WTC11 (cell line): ENCODE data around the gene NTNG2. TPM values are rescaled to one million over a fixed set of nuclear protein-coding genes. Genes with fewer than 3 reads are reported as not detected.

Experiments used
- ATAC-seq: fragments of 200-7000 bp; cut with Tn5 transposase; 2 replicates; pipeline ENCODE4 v1.10.0; 2021; ENCODE audit warnings: mild to moderate bottlenecking, moderate library complexity
- CTCF ChIA-PET: fragments of 300-600 bp; sonication (Branson Sonifier 250); formaldehyde crosslinking; loops from one replicate; lab custom pipeline; 2021; ENCODE audit warnings: antibody characterized with exemption; lab: Charles Lee
- POLR2A ChIA-PET: fragments of 350-600 bp; sonication (Branson Sonifier 250); formaldehyde crosslinking; loops from one replicate; lab custom pipeline; 2021; ENCODE audit warnings: antibody characterized with exemption; lab: Charles Lee
- DNase-seq: peaks from one replicate; pipeline ENCODE4 v3.0.0; 2021; ENCODE audit warnings: low spot score
- H3K27ac Mint-ChIP-seq: 2 replicates; pipeline ENCODE4 v1.8.0; 2021; ENCODE audit warnings: mixed read lengths
- H3K27me3 Mint-ChIP-seq: 2 replicates; pipeline ENCODE4 v1.8.0; 2021; ENCODE audit warnings: low read depth, mild to moderate bottlenecking, moderate library complexity, mixed read lengths
- H3K36me3 Mint-ChIP-seq: 2 replicates; pipeline ENCODE4 v1.8.0; 2021; ENCODE audit warnings: mixed read lengths
- H3K4me1 Mint-ChIP-seq: 2 replicates; pipeline ENCODE4 v1.8.0; 2022; ENCODE audit warnings: mixed read lengths
- H3K4me3 Mint-ChIP-seq: 2 replicates; pipeline ENCODE4 v1.8.0; 2021; ENCODE audit warnings: mild to moderate bottlenecking, moderate library complexity, mixed read lengths
- H3K9me3 Mint-ChIP-seq: 2 replicates; pipeline ENCODE4 v1.8.0; 2021; ENCODE audit warnings: mixed read lengths
- AFF4 ChIP-seq: sonication (generic); formaldehyde crosslinking; IDR thresholded peaks from 2 replicates; pipeline ENCODE4 v1.8.1; 2023; ENCODE audit warnings: mild to moderate bottlenecking, missing genetic modification reagents, borderline replicate concordance
- ATF6 ChIP-seq: sonication (generic); formaldehyde crosslinking; IDR thresholded peaks from 2 replicates; pipeline ENCODE4 v1.8.1; 2023; ENCODE audit warnings: mild to moderate bottlenecking, missing genetic modification reagents
- CBFB ChIP-seq: sonication (generic); formaldehyde crosslinking; IDR thresholded peaks from 2 replicates; pipeline ENCODE4 v1.8.1; 2022; ENCODE audit warnings: mild to moderate bottlenecking, low read depth, missing genetic modification reagents
- ETV6 ChIP-seq: sonication (generic); formaldehyde crosslinking; IDR thresholded peaks from 2 replicates; pipeline ENCODE4 v1.8.1; 2022; ENCODE audit warnings: mild to moderate bottlenecking, missing genetic modification reagents
- JUN ChIP-seq: sonication (generic); formaldehyde crosslinking; IDR thresholded peaks from 2 replicates; pipeline ENCODE4 v1.8.0; 2023; ENCODE audit warnings: mild to moderate bottlenecking, missing genetic modification reagents
- SP1 ChIP-seq: sonication (generic); formaldehyde crosslinking; conservative IDR thresholded peaks from 2 replicates; pipeline ENCODE4 v1.8.1; 2022; ENCODE audit warnings: missing genetic modification reagents
- ZNF219 ChIP-seq: sonication (generic); formaldehyde crosslinking; IDR thresholded peaks from 2 replicates; pipeline ENCODE4 v1.8.0; 2023; ENCODE audit warnings: missing genetic modification reagents, mild to moderate bottlenecking, borderline replicate concordance
- ZNF281 ChIP-seq: sonication (generic); formaldehyde crosslinking; IDR thresholded peaks from 2 replicates; pipeline ENCODE4 v1.8.0; 2023; ENCODE audit warnings: mild to moderate bottlenecking, missing genetic modification reagents
- ZNF425 ChIP-seq: fragments of 250-450 bp; sonication (Bioruptor Pico); conservative IDR thresholded peaks from 2 replicates; pipeline ENCODE4 v1.9.0; 2021; ENCODE audit warnings: mild to moderate bottlenecking
- ZSCAN18 ChIP-seq: fragments of 250-450 bp; sonication (Bioruptor Pico); IDR thresholded peaks from 2 replicates; pipeline ENCODE4 v2.1.2; 2022; ENCODE audit warnings: mild to moderate bottlenecking, moderate library complexity
- total RNA-seq: library from RNA; stranded (reverse); gene quantifications from 3 replicates; pipeline ENCODE4 v1.2.3, GENCODE V29; 2021
- TF ChIP-seq, protein P1 (sequence below): sonication (generic); formaldehyde crosslinking; IDR thresholded peaks from 2 replicates; pipeline ENCODE4 v1.8.1; 2023; ENCODE audit warnings: mild to moderate bottlenecking, missing genetic modification reagents, moderate library complexity
- TF ChIP-seq, protein P2 (sequence below): sonication (generic); formaldehyde crosslinking; IDR thresholded peaks from 2 replicates; pipeline ENCODE4 v1.8.1; 2022; ENCODE audit warnings: mild to moderate bottlenecking, moderate library complexity, missing genetic modification reagents
- TF ChIP-seq, protein P3 (sequence below): fragments of 250-450 bp; sonication (Bioruptor Pico); IDR thresholded peaks from 2 replicates; pipeline ENCODE4 v1.9.0; 2021; ENCODE audit warnings: mild to moderate bottlenecking

The NTNG2 gene
- total RNA-seq, 1 experiment from 2014 or later: 3.1 TPM

DNA sequence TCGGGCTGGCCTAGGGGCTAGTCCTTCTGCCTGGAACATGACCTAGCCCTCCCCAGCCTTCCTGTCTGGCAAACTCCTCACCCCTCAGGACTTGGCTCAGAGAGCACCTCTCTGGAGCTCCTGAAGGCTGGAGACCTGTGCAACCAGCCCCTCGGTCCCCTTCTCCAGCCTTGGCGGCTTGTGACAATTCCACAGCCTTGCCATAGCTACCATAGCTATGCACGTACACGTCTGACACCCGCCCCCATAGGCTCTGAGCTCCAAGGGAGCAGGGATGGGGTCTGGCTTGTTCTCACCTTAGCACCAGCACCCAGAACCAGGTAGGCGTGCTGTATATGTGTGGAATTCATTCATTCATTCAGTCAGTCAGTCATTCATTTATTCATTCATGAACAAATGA lies 49.7 kb downstream of the NTNG2 start:
- no peaks in the 10 kb centered on the region for H3K36me3 Mint-ChIP-seq
- no peaks in the 10 kb centered on the region for H3K9me3 Mint-ChIP-seq
- peaks cover 13% of the 10 kb centered on the region for H3K4me1 Mint-ChIP-seq
- CTCF ChIA-PET: interaction anchor here (0.6 to 3.9 kb wide), 3 partner anchors 25 to 106 kb away, joined by 3 to 21 read pairs (median 3); no protein-coding TSS in a partner anchor
- DNase-seq: no peak
- POLR2A ChIA-PET: no interaction called here
- no peak overlapping the region for H3K27ac Mint-ChIP-seq
- ATAC-seq: no peak
- no peaks in the 10 kb centered on the region for H3K27me3 Mint-ChIP-seq
- H3K4me3 Mint-ChIP-seq: no peak overlapping the region
- no peak for TF ChIP-seq ZNF425 (CRISPR knock-in tag)
- no peak for TF ChIP-seq ATF6 (CRISPR knock-in tag)
- TF ChIP-seq ETV6 (CRISPR knock-in tag): no peak
- TF ChIP-seq JUN: no peak
- no peak for TF ChIP-seq CBFB
- no peak for TF ChIP-seq AFF4
- TF ChIP-seq, protein P1, sequence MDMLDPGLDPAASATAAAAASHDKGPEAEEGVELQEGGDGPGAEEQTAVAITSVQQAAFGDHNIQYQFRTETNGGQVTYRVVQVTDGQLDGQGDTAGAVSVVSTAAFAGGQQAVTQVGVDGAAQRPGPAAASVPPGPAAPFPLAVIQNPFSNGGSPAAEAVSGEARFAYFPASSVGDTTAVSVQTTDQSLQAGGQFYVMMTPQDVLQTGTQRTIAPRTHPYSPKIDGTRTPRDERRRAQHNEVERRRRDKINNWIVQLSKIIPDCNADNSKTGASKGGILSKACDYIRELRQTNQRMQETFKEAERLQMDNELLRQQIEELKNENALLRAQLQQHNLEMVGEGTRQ (CRISPR knock-in tag): no peak
- no peak for TF ChIP-seq ZNF219 (CRISPR knock-in tag)
- TF ChIP-seq SP1 (CRISPR knock-in tag): no peak
- TF ChIP-seq, protein P2, sequence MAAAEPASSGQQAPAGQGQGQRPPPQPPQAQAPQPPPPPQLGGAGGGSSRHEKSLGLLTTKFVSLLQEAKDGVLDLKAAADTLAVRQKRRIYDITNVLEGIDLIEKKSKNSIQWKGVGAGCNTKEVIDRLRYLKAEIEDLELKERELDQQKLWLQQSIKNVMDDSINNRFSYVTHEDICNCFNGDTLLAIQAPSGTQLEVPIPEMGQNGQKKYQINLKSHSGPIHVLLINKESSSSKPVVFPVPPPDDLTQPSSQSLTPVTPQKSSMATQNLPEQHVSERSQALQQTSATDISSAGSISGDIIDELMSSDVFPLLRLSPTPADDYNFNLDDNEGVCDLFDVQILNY (CRISPR knock-in tag): no peak
- no peak for TF ChIP-seq ZSCAN18 (CRISPR knock-in tag)
- TF ChIP-seq, protein P3, sequence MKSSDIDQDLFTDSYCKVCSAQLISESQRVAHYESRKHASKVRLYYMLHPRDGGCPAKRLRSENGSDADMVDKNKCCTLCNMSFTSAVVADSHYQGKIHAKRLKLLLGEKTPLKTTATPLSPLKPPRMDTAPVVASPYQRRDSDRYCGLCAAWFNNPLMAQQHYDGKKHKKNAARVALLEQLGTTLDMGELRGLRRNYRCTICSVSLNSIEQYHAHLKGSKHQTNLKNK: no peak
- TF ChIP-seq ZNF281 (CRISPR knock-in tag): no peak
